KOPT-K1 (cell line): ENCODE measurements around the gene PLA2G4E.

Source experiments
- H3K27ac ChIP-seq: fragments of 200-600 bp; sonication (generic); 2 replicates; pipeline ENCODE4 v1.5.1; 2016; ENCODE audit warnings: antibody characterized with exemption, mild to moderate bottlenecking, low read depth, low read length; ENCODE audit not compliant: poor library complexity, severe bottlenecking
- H3K36me3 ChIP-seq: fragments of 200-600 bp; sonication (generic); 2 replicates; pipeline ENCODE4 v1.5.1; 2017; ENCODE audit warnings: antibody characterized with exemption, mild to moderate bottlenecking, low read length, moderate library complexity; ENCODE audit not compliant: insufficient read depth
- H3K9me3 ChIP-seq: fragments of 200-600 bp; sonication (generic); 2 replicates; pipeline ENCODE4 v1.5.1; 2017; ENCODE audit warnings: antibody characterized with exemption, low read length, mild to moderate bottlenecking; ENCODE audit not compliant: insufficient read depth, poor library complexity, severe bottlenecking

PLA2G4E gene, protein sequence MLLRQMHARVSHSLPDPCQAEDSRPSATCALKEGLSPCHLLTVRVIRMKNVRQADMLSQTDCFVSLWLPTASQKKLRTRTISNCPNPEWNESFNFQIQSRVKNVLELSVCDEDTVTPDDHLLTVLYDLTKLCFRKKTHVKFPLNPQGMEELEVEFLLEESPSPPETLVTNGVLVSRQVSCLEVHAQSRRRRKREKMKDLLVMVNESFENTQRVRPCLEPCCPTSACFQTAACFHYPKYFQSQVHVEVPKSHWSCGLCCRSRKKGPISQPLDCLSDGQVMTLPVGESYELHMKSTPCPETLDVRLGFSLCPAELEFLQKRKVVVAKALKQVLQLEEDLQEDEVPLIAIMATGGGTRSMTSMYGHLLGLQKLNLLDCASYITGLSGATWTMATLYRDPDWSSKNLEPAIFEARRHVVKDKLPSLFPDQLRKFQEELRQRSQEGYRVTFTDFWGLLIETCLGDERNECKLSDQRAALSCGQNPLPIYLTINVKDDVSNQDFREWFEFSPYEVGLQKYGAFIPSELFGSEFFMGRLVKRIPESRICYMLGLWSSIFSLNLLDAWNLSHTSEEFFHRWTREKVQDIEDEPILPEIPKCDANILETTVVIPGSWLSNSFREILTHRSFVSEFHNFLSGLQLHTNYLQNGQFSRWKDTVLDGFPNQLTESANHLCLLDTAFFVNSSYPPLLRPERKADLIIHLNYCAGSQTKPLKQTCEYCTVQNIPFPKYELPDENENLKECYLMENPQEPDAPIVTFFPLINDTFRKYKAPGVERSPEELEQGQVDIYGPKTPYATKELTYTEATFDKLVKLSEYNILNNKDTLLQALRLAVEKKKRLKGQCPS

DNA sequence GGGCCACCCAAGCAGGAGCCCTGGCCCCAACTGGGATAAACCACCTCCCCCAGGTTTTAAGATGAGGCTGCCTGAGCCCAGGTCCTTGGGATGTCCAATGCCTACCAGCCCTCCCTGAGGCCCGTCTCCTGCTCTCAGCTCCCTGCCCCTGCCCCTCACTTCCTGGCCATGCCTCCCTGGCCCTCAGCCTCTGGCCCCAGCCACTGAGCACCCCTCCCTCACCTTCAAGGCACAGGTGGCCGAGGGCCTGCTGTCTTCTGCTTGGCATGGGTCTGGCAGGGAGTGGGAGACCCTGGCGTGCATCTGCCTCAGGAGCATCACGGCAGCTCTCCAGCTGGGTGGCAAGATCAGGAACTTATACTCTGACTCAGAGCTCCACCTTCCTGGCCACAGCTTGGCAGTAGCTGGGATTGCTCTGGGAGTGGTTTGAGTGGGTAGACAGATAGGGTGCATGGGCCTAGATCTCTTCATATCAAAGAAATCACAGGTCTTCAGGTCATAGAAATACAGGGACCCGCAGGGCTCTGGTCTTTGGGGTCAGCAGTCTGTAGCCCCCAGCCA lies at the start of gene PLA2G4E:
Gene PLA2G4E, minus strand, starts transcription at position 330 of the 561 bp plus-strand sequence. Its CDS starts 12 bp downstream, at position 318.
- Histone ChIP-seq H3K9me3 (no peaks in the 10 kb centered on the region), H3K27ac (no peak within 1 kb of the TSS), H3K36me3 (no peaks in the 10 kb centered on the region)

DNA sequence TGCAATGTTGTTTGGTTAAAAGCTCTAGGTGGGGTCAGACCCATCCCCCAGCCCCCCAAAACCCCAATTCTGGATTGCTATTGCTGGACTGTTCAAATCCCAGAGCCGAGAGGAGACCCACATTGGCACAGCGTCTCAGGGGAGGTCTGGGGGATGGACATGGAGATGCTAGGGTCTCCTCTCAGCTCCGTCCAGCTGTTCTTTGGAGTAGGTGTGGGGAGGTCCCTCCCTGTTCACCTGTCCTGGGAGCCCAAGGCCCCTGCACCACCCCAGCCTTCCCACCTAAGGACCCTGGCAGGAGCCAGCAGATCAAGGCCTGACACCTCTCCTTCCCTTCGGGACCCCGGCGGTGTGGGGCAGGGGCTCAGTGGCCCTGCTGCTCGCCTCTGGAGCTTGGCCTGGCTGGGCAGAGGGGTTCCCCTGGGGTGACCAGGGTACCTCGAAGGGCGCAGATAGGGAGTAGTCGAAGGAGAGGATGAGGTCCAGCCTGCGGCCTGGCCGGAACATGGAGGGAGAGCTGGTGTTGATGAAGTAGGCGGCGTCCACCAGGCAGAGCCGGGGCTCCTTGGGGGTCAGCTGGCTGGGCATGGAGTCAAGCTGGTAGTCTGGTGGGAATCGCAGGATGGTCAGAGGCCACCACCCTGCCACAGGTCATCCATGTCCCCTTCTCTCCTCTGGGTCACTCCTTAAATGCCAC lies 49.6 kb upstream of the PLA2G4E start:
- H3K36me3 ChIP-seq = no peaks in the 10 kb centered on the region
- H3K27ac ChIP-seq = no peak overlapping the region
- no peaks in the 10 kb centered on the region for H3K9me3 ChIP-seq

DNA sequence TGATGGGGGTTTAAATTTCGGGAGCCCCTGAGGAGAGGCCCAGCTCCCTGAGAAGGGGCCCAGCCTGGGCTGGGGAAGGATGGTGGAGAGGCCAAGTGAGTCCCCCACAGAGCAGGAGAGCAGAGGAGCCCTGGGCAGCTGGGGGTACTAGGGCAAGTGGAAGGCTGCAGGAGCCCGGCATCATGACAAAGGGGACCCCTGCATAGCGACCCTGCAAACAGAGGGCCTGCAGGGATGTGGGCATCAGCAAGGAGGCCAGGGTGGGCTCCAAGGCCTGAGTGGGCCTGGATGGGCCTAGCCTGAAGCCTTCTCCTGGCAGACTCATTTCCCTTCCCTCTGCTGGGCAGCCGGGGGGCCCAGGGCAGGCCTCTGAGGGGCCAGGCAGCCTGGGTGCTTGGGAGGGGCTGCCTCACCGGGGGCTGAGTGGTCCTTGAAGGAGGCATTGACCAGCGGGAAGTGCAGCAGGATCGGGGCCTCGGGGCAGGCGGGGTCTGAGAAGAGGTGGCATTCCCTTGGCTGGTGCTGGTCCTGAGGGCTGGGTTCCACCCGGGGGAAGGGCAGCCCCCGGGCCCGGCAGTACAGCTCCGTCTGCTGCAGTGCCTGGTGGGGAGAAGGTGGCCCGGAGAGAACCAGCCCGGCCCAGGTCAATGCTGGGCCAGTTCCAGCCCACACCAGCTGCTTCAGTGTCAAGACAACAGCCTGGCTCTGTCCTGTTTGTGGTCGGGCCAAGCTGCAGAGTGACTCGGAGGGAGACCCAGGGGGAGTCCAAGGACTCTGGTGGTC lies 48.8 kb upstream of the PLA2G4E start:
- Histone ChIP-seq H3K27ac (no peak overlapping the region), H3K9me3 (no peaks in the 10 kb centered on the region), H3K36me3 (no peaks in the 10 kb centered on the region)

DNA sequence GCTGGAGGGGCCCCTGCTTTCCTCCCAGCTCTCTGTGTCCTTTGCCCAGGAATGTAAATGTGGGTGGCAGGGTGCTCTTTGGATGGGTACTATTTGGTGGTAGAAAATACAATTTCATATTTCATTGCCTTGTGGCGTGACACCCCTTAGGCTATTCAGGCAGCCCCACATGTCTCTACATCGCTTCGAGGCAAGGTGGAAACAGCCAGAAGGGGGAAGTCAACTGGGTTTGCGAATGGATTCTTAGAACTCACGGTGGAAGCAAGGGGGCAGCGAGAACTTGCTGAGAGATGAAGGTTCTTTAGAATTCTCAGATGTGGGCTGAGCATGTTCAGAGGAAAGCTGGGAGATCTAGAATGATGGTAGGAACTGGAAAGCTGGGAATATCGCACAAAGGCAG lies 48.2 kb upstream of the PLA2G4E start:
- Histone ChIP-seq H3K36me3 (no peaks in the 10 kb centered on the region), H3K9me3 (no peaks in the 10 kb centered on the region), H3K27ac (no peak overlapping the region)

DNA sequence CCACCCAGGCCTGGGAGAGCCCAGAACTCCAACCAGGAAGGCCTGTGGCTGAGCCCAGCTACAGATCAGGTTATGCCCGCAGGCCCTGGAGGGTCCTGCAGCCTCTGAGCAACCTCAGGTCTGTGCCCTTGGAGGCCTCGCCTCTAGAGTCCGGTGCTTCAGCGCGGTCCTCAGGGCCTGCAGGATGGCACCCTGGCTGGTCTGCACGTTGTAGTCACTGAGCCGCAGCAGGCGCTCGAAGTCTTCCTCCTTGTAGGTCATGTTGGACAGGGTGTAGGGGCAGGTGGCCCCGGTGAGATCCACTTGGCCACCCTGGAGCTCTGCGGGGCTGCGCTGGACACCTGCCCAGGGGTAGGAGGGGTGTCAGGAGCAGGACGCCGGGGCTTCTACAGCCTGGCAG lies 47.8 kb upstream of the PLA2G4E start:
- H3K27ac ChIP-seq = no peak overlapping the region
- no peaks in the 10 kb centered on the region for H3K36me3 ChIP-seq
- H3K9me3 ChIP-seq = no peaks in the 10 kb centered on the region

DNA sequence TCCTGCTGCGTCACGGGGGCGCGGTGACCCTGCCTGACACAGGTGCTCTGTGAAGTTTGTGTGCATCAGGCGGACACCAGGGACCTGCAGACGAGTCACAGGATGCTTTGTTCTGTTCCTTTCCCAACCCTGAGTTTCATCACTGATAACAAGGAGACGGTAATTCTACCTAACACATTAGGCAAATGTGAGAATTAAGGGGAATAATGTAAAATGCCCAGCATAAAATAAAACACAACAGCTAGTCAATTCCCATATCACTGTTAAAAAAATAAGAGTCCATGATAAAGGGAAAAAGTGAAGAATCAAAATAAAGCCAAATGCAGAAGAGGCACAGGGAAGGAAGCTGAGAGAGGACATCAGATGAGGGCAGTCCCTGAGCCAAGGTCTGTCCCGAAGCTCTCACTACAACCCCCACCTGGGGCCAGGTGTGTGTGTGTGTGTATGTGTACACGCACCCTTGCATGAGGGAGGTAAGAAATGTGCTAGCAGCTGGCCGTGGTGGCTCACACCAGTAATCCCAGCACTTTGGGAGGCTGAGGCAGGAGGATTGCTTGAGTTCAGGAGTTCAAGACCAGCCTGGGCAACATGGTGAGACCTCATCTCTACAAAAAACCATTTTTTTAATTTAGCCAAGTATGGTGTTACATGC lies 46.0 kb upstream of the PLA2G4E start:
- H3K27ac ChIP-seq = no peak overlapping the region
- H3K9me3 ChIP-seq = no peaks in the 10 kb centered on the region
- no peaks in the 10 kb centered on the region for H3K36me3 ChIP-seq

DNA sequence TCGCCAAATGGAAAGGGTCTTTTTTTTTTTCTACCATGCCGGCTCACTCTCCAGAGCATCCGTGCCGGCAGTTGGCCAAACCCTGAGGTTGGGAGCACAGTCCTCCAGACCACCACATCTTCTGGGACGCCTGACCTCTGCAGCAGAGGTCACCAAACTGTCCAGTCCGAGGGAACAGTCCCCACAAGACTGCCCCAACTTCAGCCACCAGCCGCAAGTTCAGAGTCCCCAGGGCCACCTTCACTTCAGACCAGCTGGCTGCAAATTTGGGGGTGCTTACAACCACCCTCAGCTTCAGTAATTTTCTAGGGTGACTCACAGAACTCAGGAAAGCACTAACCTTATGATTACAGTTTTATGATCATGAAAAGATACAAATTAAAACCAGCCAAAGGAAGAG lies 44.6 kb upstream of the PLA2G4E start:
- Histone ChIP-seq H3K9me3 (no peaks in the 10 kb centered on the region), H3K36me3 (no peaks in the 10 kb centered on the region), H3K27ac (no peak overlapping the region)

DNA sequence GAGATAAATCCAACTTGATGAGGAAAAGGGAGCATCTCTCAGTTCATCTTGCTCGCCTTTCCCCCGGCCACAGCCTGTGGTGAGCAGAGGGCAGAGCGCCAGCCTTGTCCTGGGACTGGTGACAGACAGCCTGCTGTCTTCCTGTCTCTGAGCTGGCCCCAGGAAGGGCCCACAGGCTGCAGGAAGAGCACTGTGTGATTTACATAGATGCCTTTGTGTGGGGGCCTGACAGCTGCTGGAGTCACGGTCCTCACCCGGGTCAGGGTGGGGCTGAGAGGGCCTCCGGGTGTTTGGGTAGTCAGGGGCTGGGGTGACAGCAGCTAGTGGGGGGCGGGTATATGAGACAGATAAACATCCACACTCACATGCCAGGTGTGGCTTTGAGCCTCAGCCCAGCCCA lies 44.2 kb upstream of the PLA2G4E start:
- H3K9me3 ChIP-seq = no peaks in the 10 kb centered on the region
- no peaks in the 10 kb centered on the region for H3K36me3 ChIP-seq
- no peak overlapping the region for H3K27ac ChIP-seq

DNA sequence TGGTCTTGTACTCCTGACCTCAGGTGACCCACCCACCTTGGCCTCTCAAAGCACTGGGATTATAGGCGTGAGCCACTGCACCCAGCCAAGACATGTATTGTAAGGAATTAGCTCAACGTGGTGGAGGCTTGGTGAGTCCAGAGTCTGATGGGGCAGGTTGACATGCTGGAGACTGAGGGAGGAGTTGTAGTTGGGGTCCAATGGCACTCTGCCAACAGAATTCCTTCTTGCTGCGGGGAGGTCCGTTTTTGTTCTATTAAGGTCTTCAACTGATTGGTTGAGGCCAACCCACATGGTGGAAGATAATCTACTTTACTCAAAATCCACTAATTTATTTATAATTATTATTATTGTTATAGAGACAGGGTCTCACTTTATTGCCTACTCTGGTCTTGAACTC lies 43.4 kb upstream of the PLA2G4E start:
- H3K27ac ChIP-seq = no peak overlapping the region
- H3K36me3 ChIP-seq = no peaks in the 10 kb centered on the region
- no peaks in the 10 kb centered on the region for H3K9me3 ChIP-seq

DNA sequence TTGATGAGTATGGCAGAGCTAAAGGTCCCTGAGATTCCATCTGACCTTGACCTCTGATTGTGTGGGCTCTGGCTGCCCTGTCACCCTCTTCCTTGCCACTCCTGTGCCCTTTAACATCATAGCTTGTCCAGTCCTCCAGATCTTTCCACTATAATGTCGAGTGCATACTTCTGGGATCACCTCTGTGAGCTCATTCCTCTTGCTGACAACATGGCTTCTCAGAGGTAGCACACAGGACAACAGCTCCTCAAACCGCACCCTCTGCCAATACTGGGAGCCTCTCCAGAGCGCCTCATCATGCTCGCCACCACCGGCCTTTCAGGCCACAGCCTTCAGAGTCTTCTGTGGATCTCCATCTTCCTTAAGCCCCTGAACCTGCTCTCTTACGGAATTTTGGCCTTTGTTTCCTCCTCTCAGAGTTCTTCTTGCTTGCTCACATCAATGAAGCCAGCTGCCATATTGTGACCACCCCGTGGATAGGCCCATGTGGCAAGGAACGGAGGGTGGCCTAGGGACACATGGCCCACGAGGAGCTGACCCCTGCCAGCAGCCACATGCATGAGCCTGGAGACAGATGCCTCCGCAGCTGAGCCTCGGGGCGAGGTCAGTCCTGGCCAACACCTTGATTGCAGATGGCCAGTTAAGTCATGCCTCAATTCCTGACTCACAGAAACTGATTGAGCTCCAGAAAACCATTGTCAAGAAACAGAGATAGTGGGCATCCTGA lies 42.4 kb upstream of the PLA2G4E start:
- H3K27ac ChIP-seq = no peak overlapping the region
- no peaks in the 10 kb centered on the region for H3K36me3 ChIP-seq
- H3K9me3 ChIP-seq = no peaks in the 10 kb centered on the region

DNA sequence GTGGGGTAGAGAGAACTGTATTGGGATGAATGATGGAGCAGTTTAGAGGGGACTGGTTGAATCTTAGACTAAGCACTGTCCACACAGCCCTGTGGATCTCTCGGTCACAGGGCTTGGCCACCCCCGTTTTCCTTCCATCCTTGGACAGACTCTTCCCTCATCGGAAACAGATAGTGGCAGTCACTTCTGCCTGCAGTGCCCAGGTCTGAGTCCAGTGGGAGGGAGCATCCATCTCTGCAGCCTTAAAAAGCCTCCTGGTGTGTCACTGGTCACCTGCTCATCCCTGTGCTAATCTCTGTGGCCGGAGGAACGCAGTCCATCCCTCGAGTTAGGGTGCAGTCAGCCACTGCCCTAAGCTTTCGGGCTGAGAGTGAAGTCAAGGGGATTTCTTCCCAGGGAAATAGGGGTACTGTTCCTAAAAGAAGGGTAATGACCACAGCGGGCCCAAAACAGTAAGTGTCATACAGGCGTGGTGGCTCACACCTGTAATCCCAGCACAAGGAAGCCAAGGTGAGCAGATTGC lies 41.5 kb upstream of the PLA2G4E start:
- H3K9me3 ChIP-seq = no peaks in the 10 kb centered on the region
- H3K36me3 ChIP-seq = no peaks in the 10 kb centered on the region
- H3K27ac ChIP-seq = no peak overlapping the region

DNA sequence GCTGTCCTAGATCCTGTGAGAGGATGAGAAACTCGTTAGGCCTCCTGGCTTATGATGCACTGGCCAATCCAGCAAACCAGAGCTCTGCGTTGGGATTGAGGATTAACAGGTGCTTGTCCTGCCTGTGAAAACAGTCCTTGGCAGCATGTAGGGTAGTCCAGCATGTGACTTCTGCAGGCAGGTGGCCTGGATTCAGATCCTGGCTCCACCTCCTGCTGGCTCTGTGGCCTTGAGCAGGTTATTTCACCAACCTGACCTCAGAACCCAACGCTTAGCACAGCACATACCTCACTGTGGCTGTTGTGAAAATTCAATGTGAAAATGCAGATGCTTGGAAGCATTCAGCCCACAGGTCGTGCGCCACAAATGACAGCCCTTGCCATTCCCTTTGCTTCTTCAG lies 40.0 kb upstream of the PLA2G4E start:
- no peaks in the 10 kb centered on the region for H3K9me3 ChIP-seq
- H3K36me3 ChIP-seq = no peaks in the 10 kb centered on the region
- no peak overlapping the region for H3K27ac ChIP-seq

DNA sequence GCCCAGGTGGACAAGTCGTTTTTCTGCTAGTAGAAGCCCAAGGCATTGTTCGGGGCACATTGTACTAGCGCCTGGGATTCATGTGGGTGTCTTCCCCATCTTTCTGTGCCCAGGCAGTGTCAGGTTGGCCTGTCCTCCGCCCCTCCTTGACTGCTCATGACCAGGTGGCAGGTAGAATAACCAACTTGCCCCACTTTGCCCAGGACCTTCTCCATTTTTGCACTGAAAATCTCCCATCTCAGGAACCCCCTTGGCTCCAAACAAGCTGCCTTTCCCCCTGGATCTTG lies 39.6 kb upstream of the PLA2G4E start:
- Histone ChIP-seq H3K36me3 (no peaks in the 10 kb centered on the region), H3K9me3 (no peaks in the 10 kb centered on the region), H3K27ac (no peak overlapping the region)
